Nucleus accumbens (tissue), 56 donors: Measurements from ENCODE around the gene POLRMT.
"Not testable (repeated sequence)": the region's sequence is repeated elsewhere in the genome, so short reads cannot be mapped to it uniquely, and the experiment has no call there.

Experiments used
- DNase-seq, 56 donors: peaks; one replicate each; lab custom pipeline; 2025; lab: John Stamatoyannopoulos, UW

The POLRMT gene

DNA sequence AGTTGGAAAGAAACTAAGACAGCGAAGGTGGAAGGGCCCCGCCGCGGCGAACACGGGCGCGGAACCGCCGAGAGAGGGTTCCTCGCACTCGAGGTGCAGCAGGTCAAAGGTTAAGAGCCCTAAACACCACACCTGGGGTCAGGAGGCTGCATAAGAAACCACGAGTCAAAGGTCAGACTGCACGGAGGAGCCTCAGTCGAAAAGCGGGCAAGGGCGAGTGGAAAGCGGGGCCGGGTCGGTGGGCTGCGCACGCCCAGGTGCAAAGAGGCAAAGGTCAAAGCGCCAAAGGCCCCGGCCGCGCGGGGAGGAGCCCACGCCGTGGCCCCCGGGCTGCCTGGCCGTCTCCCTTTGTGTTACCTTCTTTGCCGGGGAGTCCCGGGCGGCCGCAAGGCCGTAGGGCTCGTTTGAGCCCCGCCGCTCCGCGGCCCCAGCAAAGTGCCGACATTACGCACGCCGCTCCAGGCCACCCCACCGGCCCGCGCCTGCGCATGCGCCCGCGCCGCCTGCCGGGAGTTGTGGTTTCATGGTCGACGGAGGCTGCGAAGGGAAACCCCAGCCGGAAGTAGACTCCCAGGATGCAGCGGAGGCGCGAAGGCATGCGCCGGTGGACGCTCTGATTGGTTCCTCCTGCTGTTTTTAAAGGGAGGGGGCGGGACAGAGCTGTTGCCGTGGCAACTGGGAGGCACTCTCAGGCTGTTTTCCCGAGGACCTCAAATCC lies at the start of gene POLRMT:
POLRMT (minus strand) TSS at position 470 of the 718 bp plus-strand sequence; CDS start at position 445, 25 bp downstream.
- peak; percentile 85 to 98 (median 94) for DNase-seq

DNA sequence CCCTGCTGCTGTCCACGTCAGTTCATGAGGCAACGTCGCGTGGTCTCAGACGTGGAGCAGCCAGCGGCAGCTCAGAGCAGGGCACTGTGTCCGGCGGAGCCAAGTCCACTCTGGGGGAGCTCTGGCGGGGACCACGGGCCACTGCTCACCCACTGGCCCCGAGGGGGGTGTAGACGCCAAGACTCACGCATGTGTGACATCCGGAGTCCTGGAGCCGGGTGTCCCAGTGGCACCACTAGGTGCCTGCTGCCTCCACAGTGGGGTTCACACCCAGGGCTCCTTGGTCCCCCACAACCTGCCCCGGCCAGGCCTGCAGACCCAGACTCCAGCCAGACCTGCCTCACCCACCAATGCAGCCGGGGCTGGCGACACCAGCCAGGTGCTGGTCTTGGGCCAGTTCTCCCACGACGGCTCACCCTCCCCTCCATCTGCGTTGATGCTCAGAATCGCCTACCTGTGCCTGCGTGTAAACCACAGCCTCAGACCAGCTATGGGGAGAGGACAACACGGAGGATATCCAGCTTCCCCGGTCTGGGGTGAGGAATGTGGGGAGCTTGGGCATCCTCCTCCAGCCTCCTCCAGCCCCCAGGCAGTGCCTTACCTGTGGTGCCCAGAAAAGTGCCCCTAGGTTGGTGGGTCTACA lies 49.5 kb upstream of the POLRMT start:
- DNase-seq = no peak

DNA sequence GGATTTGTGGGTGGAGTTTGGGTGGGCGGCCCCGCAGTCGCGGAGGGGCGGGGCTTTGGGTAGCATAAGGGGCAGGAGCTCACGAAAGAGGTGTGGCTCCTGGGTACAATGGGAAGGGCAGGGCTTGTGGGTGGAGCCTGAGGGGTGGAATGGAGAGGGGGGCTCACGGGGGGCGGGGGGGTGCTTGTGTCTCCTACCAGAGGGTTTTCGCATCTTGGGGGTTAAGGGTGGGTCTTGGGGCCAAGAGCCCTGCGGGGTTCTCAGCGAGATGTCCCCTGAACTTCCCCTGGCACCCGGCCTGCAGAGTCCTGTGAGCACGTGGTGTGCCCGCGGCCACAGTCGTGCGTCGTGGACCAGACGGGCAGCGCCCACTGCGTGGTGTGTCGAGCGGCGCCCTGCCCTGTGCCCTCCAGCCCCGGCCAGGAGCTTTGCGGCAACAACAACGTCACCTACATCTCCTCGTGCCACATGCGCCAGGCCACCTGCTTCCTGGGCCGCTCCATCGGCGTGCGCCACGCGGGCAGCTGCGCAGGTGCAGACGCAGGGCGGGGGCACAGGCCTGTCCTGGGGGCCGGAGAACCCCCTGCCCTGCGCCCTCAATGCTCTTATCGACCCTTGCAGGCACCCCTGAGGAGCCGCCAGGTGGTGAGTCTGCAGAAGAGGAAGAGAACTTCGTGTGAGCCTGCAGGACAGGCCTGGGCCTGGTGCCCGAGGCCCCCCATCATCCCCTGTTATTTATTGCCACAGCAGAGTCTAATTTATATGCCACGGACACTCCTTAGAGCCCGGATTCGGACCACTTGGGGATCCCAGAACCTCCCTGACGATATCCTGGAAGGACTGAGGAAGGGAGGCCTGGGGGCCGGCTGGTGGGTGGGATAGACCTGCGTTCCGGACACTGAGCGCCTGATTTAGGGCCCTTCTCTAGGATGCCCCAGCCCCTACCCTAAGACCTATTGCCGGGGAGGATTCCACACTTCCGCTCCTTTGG lies 48.0 kb upstream of the POLRMT start:
- DNase-seq = peak in 7 of 56 donors; percentile 31 to 94 (median 84)

DNA sequence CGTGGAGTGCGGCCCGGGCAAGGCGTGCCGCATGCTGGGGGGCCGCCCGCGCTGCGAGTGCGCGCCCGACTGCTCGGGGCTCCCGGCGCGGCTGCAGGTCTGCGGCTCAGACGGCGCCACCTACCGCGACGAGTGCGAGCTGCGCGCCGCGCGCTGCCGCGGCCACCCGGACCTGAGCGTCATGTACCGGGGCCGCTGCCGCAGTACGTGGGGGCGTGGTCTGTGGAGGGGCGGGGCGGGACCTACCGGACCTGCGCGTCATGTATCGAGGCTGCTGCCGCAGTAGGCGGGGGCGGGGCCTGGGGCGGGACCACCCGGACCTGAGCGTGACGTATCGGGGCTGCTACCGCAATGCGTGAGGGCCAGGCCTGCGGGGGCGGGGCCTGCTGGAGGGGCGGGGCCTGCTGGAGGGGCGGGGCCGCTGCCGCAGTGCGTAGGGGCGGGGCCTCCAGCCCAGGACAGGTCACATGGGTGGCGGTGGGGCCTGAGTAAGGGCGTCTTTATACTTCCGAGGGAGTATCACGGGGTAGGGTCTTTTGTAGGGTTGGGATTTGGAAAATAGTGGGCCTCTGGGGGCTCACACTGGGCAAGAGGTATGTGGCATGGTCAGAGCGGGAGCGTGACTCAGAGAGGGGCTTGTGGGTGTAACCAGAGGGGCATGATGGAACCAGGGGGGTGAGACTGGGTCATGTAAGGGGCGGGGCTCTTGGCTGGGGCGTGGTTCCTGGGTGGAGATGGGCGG lies 47.1 kb upstream of the POLRMT start:
- peak; percentile 63 to 100 (median 98) for DNase-seq

DNA sequence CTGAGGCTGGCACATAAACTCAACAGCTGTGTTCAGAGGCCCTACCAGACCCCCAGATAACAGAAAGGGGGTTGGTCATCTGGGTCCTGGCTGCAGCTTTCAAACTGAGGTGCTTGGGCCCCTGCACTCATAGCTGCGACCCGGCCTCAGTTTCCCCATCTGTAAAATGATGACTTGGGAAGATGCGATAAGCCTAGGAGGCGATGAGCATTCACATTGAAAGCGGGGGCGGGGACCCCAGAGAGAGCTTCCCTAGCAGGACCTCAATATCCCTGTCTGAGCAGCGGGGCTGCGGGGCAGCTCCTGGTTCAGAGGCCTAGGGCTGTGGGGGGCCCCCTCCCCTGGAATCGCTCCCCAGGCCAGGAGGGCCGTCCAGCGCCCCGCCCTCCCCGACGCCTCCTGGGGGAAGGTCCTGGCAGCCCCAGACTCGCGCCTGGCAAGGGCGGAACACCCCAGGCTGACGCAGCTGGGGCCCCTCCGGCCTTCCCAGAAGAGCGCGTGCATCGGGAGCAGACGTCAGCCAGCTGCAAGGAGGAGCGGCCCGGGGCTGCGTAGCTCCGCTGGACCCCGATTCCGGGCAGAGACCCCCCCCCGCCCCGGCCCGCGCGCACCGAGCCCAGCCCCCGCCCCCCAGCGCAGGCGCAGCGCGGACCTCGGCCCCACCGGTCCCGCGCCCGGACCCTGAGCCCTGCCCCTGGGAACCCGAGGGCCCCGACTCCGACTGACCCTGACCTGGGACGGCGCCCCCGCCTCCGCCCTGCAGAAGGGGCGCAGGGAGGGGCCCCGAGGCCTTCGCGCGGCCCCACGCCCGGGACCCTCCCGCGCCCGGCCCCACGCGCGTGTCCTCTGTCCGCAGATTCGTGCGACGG lies 46.3 kb upstream of the POLRMT start:
- peak in 33 of 56 donors; percentile 22 to 71 (median 47) for DNase-seq

DNA sequence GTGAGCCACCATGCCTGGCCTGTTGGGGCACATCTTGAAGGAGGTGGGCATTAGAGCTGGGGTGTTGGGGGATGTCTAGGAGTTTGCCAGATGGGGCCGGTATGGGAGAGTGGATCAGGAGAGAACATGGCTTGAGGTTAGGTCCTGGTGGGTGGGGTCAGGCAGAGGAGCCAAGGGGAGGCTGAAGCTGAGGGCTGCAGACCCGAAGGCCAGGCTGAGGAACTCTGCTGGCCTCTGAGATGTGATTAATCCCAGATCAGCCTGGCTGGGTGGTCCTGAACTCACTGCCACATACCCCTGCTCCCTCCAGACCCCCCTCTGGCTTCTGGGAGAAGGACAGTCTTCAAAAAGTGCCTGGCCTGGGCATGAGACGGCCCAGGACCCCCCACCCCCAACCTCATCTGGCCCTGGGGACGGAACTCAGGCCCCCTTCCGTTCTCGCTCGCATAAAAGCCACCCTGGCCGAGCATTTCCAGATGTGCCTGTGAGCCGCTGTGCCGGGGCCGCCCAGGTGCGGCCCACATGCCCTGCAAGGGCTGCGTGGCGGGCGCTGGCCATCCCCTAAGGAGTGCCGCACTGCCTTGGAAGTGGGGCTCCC lies 45.6 kb upstream of the POLRMT start:
- DNase-seq = no peak

DNA sequence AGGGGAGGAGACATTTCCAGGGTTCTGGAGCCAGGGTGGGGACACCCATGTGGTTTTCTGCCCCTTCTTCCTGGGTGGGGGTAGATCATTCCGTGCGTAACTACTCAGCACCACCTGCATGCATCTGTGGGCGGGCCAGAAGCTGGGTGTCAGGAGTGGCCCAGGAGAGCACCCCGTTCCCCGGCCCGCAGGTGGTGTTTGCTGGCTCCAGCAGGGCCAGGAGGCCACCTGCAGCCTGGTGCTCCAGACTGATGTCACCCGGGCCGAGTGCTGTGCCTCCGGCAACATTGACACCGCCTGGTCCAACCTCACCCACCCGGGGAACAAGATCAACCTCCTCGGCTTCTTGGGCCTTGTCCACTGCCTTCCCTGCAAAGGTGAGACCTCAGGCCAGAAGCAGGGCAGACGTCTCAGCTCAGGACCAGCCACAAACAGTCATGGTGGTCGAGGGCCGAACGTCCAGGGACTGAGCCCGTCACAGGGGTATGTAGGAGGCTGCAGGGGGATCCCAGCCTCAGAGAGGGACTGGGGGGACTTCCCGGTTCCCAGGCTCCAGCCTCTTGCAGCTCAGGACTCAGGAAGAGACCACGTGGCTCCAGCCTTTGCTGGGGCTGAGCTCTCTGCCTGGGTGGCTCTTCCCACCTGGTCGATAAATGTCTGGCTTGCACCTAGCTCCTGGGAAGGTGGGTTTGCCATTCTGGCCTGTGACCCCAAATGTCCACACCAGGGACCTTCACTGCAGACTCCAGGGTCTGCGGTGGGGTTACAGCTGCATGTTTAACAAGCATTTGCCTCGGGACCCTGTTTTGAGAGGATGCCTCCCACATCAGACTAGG lies 44.5 kb upstream of the POLRMT start:
- DNase-seq = peak in 1 of 56 donors; percentile 43

DNA sequence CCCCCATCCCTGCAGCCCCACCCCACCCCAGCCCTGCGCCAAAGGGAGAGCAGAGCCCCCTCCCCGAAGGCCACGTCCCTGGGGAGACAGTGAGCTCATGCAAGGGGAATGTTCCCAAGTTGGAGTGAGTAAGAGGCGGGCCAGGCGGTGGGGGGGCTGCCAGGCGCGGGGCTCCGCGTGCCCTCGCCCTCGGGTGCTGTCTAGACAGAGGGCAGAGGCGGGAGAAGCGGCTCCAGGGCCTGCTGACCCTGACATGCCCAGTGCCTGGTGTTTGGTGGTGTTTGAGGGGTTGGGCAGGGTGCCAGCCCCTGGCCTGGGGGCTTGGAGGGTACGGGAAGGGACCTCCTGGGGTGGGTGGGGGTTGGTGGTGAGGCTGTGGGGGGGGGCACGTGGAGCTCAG lies 43.9 kb upstream of the POLRMT start:
- peak in 3 of 56 donors; percentile 10 to 43 (median 39) for DNase-seq

DNA sequence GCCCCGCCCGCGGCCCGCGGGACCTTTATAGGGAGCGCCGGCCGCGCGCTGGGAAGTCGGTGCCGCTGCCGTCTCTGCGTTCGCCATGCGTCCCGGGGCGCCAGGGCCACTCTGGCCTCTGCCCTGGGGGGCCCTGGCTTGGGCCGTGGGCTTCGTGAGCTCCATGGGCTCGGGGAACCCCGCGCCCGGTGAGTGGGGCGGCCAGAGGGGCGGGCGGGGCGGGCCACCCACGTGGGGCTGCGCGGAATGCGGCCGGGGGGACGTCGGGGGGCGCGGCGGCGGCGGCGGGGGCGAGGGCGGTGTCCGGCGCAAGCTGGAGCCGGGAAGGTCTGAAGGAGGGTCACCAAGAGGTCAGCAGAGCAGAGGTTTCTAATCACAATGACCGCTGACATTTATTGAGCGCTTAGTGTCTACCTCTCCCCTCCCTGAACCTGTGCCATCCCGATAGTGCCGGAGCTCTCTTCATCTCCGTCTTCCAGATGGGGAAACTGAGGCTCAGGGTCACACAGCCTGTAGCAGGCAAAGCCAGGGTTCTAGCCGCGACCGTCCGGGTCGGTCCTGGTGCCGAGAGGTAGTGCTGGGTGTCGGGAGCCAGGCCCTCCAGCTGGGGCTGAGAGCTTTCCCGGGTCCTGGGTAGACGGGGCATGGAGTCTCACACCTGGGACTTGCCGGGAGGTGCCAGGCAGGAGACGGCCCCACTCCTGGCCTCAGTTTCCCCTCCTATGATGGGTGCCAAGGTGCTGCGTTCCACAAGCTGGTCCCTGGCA lies 43.2 kb upstream of the POLRMT start, which contains the start of gene FSTL3:
FSTL3 (plus strand) TSS at position 54 of the 767 bp plus-strand sequence; CDS start at position 86, 32 bp downstream.
- peak in 1 of 56 donors; percentile 25 for DNase-seq

DNA sequence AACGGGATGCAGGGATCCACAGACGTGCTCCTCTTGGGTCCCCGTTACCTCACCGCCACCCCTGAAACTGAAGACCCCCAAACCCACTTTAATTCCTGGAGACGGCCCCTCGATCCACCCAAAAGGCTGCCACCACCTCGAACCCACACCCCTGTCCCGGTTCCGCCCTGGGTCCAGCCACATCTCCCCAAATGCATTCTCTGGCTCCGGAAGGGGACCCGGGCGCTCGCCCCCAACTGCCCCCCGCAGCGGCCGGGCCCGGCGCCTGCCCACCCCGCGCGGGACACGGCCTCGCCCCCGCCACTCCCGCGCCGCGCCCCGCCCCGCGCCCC lies 42.6 kb upstream of the POLRMT start:
- DNase-seq = no peak

DNA sequence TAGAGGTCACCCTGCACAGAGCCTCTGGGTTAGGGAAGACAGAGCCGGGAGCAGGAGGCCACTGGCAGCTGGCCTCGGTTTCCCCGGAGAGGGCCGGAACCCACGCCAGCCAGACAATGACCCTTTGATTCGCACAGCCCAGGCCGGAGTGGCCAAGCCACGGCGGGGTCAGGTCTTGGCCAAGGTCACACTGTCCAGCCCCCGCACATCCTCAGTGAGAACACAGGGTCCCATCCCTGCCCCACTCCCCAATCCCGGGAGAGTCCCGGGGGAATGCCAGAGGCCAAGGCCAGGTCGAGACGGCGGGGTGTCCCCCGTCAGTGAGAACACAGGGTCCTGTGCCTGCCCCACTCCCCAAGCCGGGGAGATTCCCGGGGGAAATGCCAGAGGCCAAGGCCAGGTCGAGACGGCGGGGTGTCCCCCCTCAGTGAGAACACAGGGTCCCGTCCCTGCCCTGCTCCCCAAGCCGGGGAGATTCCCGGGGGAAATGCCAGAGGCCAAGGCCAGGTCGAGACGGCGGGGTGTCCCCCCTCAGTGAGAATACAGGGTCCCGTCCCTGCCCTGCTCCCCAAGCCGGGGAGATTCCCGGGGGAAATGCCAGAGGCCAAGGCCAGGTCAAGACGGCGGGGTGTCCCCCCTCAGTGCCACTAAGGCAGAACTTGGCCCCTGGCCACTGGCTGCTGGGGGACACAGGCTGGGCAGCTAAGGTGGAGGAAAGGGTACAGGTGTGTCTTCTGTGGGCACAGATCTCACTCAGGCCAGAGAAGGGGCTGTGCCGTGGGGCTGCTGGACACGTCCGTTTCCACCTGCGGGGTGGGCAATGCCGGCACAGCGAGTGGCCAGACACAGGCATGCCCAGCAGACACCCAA lies 41.2 kb upstream of the POLRMT start:
- peak in 14 of 56 donors; percentile 5 to 62 (median 20) for DNase-seq

DNA sequence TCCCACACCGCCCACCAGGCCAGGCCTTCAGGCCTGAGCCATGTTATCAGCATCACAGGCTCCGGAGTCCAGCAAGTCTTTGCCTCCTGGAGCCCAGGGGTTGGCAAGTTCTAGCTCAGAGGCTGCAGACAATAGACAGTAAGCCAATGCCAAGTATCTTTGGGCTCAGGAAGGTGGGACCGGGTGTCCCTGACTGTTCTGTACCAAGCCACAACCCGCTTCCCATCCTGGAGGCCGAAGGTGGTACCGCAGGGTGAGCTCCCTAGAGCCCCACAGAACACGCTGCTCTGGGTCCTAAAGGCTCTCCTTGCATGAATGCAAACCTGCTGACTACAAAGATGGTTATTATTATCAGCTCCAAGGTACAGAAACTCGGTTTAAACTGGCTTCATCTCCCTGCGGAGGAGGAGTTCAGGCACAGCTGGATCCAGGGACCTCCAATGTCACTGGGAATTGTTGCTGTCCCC lies 37.3 kb upstream of the POLRMT start:
- no peak for DNase-seq

DNA sequence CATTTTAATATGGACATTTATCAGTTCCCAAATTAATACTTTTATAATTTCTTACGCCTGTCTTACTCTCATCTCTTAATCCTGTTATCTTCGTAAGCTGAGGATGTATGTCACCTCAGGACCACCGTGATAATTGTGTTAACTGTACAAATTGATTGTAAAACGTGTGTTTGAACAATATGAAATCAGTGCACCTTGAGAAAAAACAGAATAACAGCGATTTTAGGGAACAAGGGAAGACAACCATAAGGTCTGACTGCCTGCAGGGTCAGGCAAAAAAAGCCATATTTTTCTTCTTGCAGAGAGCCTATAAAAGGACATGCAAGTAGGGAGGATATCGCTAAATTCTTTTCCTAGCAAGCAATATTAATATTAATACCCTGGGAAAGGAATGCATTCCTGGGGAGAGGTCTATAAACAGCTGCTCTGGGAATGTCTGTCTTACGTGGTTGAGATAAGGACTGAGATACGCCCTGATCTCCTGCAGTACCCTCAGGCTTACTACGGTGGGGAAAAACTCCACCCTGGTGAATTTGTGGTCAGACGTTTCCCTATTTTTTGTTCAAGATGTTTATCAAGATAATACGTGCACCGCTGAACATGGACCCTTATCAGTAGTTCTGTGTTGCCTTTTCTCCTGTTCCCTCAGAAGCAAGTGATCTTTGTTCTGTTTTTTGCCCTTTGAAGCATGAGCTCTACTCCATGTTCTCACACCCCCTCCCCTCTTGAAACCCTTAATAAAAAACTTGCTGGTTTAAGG lies 35.5 kb upstream of the POLRMT start:
- DNase-seq = not testable (repeated sequence)

DNA sequence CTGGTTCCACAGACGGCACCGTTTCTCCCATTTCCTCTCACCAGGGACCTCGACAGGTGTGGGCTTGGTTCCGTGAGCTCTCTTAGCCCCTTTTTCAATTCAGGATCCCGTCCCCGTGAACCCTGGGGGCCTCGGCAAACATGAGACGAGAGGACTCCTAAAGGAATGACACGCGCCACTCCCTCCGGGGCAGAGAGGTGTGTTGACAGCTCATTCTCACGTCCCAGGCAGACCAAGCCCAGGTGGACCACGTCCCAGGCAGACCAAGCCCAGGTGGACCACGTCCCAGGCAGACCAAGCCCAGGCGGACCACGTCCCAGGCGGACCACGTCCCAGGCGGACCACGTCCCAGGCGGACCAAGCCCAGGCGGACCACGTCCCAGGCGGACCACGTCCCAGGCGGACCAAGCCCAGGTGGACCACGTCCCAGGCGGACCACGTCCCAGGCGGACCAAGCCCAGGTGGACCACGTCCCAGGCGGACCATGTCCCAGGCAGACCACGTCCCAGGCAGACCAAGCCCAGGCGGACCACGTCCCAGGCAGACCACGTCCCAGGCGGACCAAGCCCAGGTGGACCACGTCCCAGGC lies 33.7 kb upstream of the POLRMT start:
- not testable (repeated sequence) for DNase-seq
